CD4-positive, CD25-positive, alpha-beta regulatory T cell (primary cell): ENCODE data around the gene OR13C4. TPM values are rescaled to one million over a fixed set of nuclear protein-coding genes. Genes with fewer than 3 reads are reported as not detected.
"Not testable (repeated sequence)": the region's sequence is repeated elsewhere in the genome, so short reads cannot be mapped to it uniquely, and the experiment has no call there.

Experiments
- ATAC-seq, 2 donors: fragments of 150-1000 bp; cut with Tn5 transposase; one replicate each; pipeline ENCODE4 v1.10.0; 2021; ENCODE audit warnings: low read depth in 2 of 2, moderate number of reproducible peaks in 2 of 2, moderate library complexity in 1 of 2
- DNase-seq, 3 donors: peaks; one replicate each; pipeline versions ENCODE4 v3.0.0 to v3.0.0-alpha.2; 2012 to 2022; ENCODE audit warnings: mixed read lengths in 1 of 3
- H3K27ac ChIP-seq: one replicate; pipeline ENCODE4 v1.7.0; 2013; ENCODE audit warnings: mild to moderate bottlenecking, low read length; ENCODE audit not compliant: insufficient read depth, poor library complexity, severe bottlenecking
- H3K27me3 ChIP-seq: one replicate; pipeline ENCODE4 v1.7.0; 2013; ENCODE audit warnings: low read length; ENCODE audit not compliant: control insufficient read depth, insufficient read depth
- H3K36me3 ChIP-seq: one replicate; pipeline ENCODE4 v1.7.0; 2013; ENCODE audit warnings: mild to moderate bottlenecking, low read length, moderate library complexity; ENCODE audit not compliant: control insufficient read depth, insufficient read depth
- H3K4me1 ChIP-seq: 2 replicates; pipeline ENCODE4 v1.7.0; 2013; ENCODE audit warnings: mild to moderate bottlenecking, low read length; ENCODE audit not compliant: insufficient read depth, control insufficient read depth, poor library complexity, severe bottlenecking
- H3K4me3 ChIP-seq: one replicate; pipeline ENCODE4 v1.7.0; 2013; ENCODE audit warnings: low read depth, mild to moderate bottlenecking, low read length, moderate library complexity
- H3K9me3 ChIP-seq, 2 experiments: 1 replicate in 1 of 2; 2 replicates in 1 of 2; pipeline ENCODE4 v1.7.0; 2013; ENCODE audit warnings: low read length in 2 of 2, mild to moderate bottlenecking in 1 of 2, moderate library complexity in 1 of 2; ENCODE audit not compliant: control insufficient read depth in 2 of 2
- H3K27ac Mint-ChIP-seq, 3 donors: one replicate each; pipeline ENCODE4 v1.8.0; 2020 to 2022; ENCODE audit warnings: mild to moderate bottlenecking in 3 of 3, mixed read lengths in 3 of 3, moderate library complexity in 2 of 3
- H3K27me3 Mint-ChIP-seq: one replicate; pipeline ENCODE4 v1.8.0; 2022; ENCODE audit warnings: mild to moderate bottlenecking, mixed read lengths
- H3K36me3 Mint-ChIP-seq: one replicate; pipeline ENCODE4 v1.8.0; 2020; ENCODE audit warnings: mixed read lengths
- H3K4me1 Mint-ChIP-seq, 4 donors: one replicate each; pipeline ENCODE4 v1.8.0; 2020 to 2022; ENCODE audit warnings: mixed read lengths in 4 of 4, mild to moderate bottlenecking in 1 of 4
- H3K4me3 Mint-ChIP-seq, 4 donors: one replicate each; pipeline ENCODE4 v1.8.0; 2020 to 2022; ENCODE audit warnings: mild to moderate bottlenecking in 4 of 4, mixed read lengths in 4 of 4, moderate library complexity in 3 of 4
- H3K9me3 Mint-ChIP-seq, 7 donors: one replicate each; pipeline ENCODE4 v1.8.0; 2020 to 2022; ENCODE audit warnings: mixed read lengths in 7 of 7, mild to moderate bottlenecking in 3 of 7, moderate library complexity in 2 of 7
- polyA plus RNA-seq, 4 donors: library from polyadenylated mRNA; unstranded; fragments of 300-500 nt; fragmentation: Illumina TruSeq; gene quantifications; one replicate each; pipeline ENCODE4 v1.2.3, GENCODE V29; 2021
- total RNA-seq: library from RNA; stranded (reverse); gene quantifications from one replicate; pipeline ENCODE4 v1.2.3, GENCODE V29; 2022

OR13C4 gene
- total and polyA plus RNA-seq, 5 donors from 2014 or later = not detected

DNA sequence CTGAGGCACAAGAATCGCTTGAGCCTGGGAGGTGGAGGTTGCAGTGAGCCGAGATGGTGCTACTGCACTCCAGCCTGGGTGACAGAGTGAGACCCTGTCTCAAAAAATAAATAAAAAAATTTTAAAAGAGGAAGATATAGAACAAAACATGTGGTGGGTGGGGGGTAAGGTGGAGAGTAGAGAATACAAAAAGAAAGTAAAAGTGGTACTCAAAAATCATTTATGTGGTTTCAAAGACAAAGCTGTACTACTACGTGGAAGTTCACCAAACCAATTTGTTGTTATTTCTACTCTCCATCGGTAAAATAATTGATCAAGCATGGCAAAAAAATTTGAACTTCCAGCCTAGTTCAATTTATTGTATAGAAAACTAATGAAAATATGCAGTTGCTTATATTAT lies 17.6 kb upstream of the OR13C4 start:
- no peaks in the 10 kb centered on the region for H3K4me1 ChIP-seq
- DNase-seq (no peak), ATAC-seq (no peak)
- no peak overlapping the region for H3K27ac ChIP-seq
- H3K4me3 ChIP-seq = no peak overlapping the region
- no peaks in the 10 kb centered on the region for H3K27me3 Mint-ChIP-seq
- peaks cover 0 to 4% (median 0%) of the 10 kb centered on the region in 7 donors for H3K9me3 Mint-ChIP-seq
- H3K27me3 ChIP-seq = no peaks in the 10 kb centered on the region
- H3K4me1 Mint-ChIP-seq = no peaks in the 10 kb centered on the region
- H3K36me3 ChIP-seq = no peaks in the 10 kb centered on the region
- H3K36me3 Mint-ChIP-seq = no peaks in the 10 kb centered on the region
- no peaks in the 10 kb centered on the region for H3K9me3 ChIP-seq
- H3K4me3 Mint-ChIP-seq = no peak overlapping the region
- H3K27ac Mint-ChIP-seq = no peak overlapping the region

DNA sequence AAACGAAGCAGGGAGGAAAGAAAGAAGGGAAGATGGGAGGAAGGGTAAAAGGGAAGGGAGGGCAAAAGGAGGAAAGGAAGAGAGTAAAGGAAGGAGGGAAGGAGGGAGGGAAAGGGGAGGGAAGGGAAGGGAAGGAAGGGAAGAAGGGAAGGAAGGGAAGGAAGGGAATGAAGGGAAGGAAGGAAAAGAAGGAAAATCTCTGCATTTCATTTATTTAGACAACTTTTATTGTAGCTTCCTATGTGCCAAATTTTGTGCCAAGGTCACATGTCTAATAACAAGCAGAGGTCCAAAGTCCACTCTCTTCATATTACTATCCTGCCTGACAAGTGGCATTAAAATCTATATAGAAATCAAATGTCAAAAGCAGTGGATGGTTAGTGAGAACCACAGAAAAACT lies 12.3 kb upstream of the OR13C4 start:
- H3K36me3 Mint-ChIP-seq = no peaks in the 10 kb centered on the region
- no peaks in the 10 kb centered on the region for H3K4me1 Mint-ChIP-seq
- peaks cover 0 to 4% (median 0%) of the 10 kb centered on the region in 7 donors for H3K9me3 Mint-ChIP-seq
- H3K27ac Mint-ChIP-seq = no peak overlapping the region
- DNase-seq (no peak), ATAC-seq (no peak)
- Histone ChIP-seq H3K27ac (no peak overlapping the region), H3K4me3 (no peak overlapping the region), H3K9me3 (no peaks in the 10 kb centered on the region), H3K4me1 (no peaks in the 10 kb centered on the region), H3K27me3 (no peaks in the 10 kb centered on the region), H3K36me3 (no peaks in the 10 kb centered on the region)
- H3K4me3 Mint-ChIP-seq = no peak overlapping the region
- H3K27me3 Mint-ChIP-seq = no peaks in the 10 kb centered on the region

DNA sequence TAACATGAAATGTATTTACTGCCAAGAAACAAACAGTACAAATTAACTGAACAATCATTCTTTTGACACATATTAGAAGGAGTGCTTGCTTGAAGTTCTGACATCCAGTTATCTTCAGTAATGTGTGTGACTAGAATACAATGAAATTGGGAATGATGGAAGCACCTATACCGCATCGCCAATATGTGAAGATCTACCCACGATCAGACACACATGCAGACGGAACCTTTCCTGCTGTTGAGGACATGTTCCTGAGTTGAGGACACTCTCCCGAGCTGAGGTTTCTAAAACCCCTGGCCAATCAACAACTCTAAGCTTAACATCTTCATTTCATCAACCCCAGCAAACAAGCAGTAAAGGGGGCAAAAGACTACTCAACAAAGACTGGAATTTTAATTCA lies 9.7 kb upstream of the OR13C4 start, which contains the start of gene OR13C3:
TSS of gene OR13C3 (minus strand) at position 101 of the 400 bp plus-strand sequence. CDS start 133 bp downstream, outside the sequence.
- Histone ChIP-seq H3K27me3 (no peaks in the 10 kb centered on the region), H3K36me3 (no peaks in the 10 kb centered on the region), H3K4me1 (no peaks in the 10 kb centered on the region), H3K4me3 (no peak within 1 kb of the TSS), H3K27ac (no peak within 1 kb of the TSS), H3K9me3 (no peaks in the 10 kb centered on the region)
- H3K9me3 Mint-ChIP-seq = peaks cover 0 to 2% (median 0%) of the 10 kb centered on the region in 7 donors
- DNase-seq (no peak), ATAC-seq (no peak)
- no peaks in the 10 kb centered on the region for H3K4me1 Mint-ChIP-seq
- H3K36me3 Mint-ChIP-seq = no peaks in the 10 kb centered on the region
- H3K27ac Mint-ChIP-seq = no peak within 1 kb of the TSS
- H3K4me3 Mint-ChIP-seq = no peak within 1 kb of the TSS
- no peaks in the 10 kb centered on the region for H3K27me3 Mint-ChIP-seq

DNA sequence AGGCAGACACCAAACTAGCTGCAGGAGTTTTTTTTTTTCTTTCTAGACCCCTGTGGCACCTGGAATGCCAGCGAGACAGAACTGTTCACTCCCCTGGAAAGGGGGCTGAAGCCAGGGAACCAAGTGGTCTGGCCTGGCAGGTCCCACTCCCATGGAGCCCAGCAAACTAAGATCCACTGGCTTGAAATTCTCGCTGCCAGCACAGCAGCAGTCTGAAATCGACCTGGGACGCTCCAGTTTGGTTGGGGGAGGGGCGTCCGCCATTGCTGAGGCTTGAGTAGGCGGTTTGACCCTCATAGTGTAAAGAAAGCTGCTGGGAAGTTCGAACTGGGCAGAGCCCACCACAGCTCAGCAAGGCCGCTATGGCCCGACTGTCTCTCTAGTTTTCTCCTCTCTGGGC lies 6.8 kb downstream of the OR13C4 start:
- not testable (repeated sequence) for H3K27me3 ChIP-seq, ATAC-seq, H3K9me3 ChIP-seq, H3K36me3 Mint-ChIP-seq, DNase-seq, H3K4me3 ChIP-seq, H3K4me1 ChIP-seq, H3K27me3 Mint-ChIP-seq, H3K36me3 ChIP-seq, H3K4me3 Mint-ChIP-seq, H3K27ac ChIP-seq, H3K9me3 Mint-ChIP-seq, H3K27ac Mint-ChIP-seq, H3K4me1 Mint-ChIP-seq

DNA sequence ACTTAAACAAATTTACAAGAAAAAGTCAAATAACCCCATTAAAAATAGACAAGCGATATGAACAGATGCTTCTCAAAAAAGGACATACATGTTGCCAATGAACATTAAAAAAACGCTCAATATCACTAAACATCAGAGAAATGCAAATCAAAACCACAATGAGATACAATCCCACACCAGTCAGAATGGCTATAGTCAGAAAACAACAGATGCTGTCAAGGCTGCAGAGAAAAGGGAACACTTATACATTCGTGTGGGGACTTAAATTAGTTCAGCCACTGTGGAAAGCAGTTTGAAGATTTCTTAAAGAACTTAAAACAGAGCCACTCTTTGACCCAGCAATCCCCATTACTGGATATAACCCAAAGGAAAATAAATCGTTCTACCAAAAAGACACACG lies 12.1 kb downstream of the OR13C4 start:
- no peaks in the 10 kb centered on the region for H3K36me3 Mint-ChIP-seq

DNA sequence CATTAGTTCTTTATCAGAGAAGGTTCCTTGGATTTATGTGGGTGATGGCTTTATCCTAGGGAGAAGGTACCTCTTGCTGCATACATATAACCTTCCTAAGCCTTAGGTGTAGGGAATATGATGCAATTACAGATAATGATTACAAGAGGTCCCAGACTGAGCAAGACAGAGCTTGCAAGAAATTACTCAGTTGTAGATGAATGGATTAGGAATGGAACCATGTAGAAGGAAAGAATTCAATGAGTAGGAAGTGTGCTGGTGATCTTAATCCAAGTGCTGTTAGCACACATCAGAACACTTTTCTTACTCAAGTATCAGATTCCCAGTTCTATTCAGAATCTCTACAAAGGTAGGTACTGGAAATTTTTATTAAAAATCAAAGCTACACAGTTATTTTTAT lies 20.4 kb downstream of the OR13C4 start:
- H3K9me3 Mint-ChIP-seq = peaks cover 0 to 6% (median 0%) of the 10 kb centered on the region in 7 donors
- Histone ChIP-seq H3K27ac (no peak overlapping the region), H3K9me3 (peaks cover 0 to 2% of the 10 kb centered on the region in 2 experiments), H3K4me1 (no peaks in the 10 kb centered on the region), H3K4me3 (no peak overlapping the region), H3K27me3 (no peaks in the 10 kb centered on the region), H3K36me3 (no peaks in the 10 kb centered on the region)
- H3K4me1 Mint-ChIP-seq = no peaks in the 10 kb centered on the region
- H3K36me3 Mint-ChIP-seq = no peaks in the 10 kb centered on the region
- no peak overlapping the region for H3K4me3 Mint-ChIP-seq
- DNase-seq (no peak), ATAC-seq (no peak)
- H3K27me3 Mint-ChIP-seq = no peaks in the 10 kb centered on the region
- H3K27ac Mint-ChIP-seq = no peak overlapping the region

More for the DNA sequence above, 12.1 kb downstream of the OR13C4 start:
- no peaks in the 10 kb centered on the region for H3K36me3 ChIP-seq
- H3K9me3 ChIP-seq = no peaks in the 10 kb centered on the region
- Mint-ChIP-seq H3K4me3 (no peak overlapping the region), H3K9me3 (peaks cover 0 to 7% (median 2%) of the 10 kb centered on the region in 7 donors), H3K27ac (no peak overlapping the region), H3K27me3 (no peaks in the 10 kb centered on the region), H3K4me1 (no peaks in the 10 kb centered on the region)
- no peak overlapping the region for H3K27ac ChIP-seq
- DNase-seq (no peak), ATAC-seq (no peak)
- H3K4me1 ChIP-seq = no peaks in the 10 kb centered on the region
- H3K4me3 ChIP-seq = no peak overlapping the region
- H3K27me3 ChIP-seq = no peaks in the 10 kb centered on the region

DNA sequence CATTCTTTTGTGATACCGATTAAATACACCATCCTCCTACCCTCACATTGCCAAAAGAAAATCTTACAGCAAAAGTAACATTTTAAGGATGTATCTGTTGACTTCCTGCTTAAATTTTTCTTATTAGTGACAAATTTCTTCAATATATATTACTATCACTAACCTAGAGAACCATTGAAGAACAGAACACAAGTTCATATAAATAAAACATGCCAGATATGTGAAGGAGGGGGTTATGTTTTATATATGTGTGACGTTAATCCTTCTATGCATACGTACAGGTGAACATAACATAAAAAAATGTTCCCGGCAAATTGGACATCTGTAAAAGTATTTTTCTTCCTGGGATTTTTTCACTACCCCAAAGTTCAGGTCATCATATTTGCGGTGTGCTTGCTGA lies 23.0 kb downstream of the OR13C4 start, which contains the start of gene OR13F1:
TSS of gene OR13F1 (plus strand) at position 301 of the 400 bp plus-strand sequence. CDS start at position 301, 0 bp downstream.
- H3K9me3 Mint-ChIP-seq = peaks cover 0 to 7% (median 0%) of the 10 kb centered on the region in 7 donors
- H3K4me3 ChIP-seq = no peak within 1 kb of the TSS
- no peaks in the 10 kb centered on the region for H3K4me1 ChIP-seq
- H3K27me3 Mint-ChIP-seq = no peaks in the 10 kb centered on the region
- H3K27me3 ChIP-seq = no peaks in the 10 kb centered on the region
- H3K36me3 Mint-ChIP-seq = no peaks in the 10 kb centered on the region
- ATAC-seq (no peak), DNase-seq (no peak)
- no peaks in the 10 kb centered on the region for H3K4me1 Mint-ChIP-seq
- H3K27ac Mint-ChIP-seq = no peak within 1 kb of the TSS
- H3K36me3 ChIP-seq = no peaks in the 10 kb centered on the region
- no peak within 1 kb of the TSS for H3K4me3 Mint-ChIP-seq
- H3K27ac ChIP-seq = no peak within 1 kb of the TSS
- peaks cover 0 to 2% of the 10 kb centered on the region in 2 experiments for H3K9me3 ChIP-seq

DNA sequence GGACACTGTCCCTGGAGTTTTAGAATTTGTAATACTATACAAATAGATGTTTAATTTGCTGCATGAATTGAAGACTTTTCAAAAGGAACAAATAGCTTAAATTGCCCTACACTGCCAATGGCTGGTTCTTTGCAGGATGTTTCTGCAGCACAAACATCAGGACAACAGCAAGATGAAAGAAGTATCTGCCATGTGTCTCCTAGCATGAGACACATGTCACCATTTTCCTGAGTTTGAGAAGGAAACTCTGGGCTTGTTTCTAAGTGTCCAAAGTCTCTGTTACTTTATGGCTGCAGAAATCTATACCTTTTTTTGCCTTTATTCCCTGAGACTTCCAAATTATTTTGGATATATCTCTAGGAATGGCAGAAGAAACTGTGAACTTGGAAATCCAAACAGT lies 23.6 kb downstream of the OR13C4 start:
- H3K36me3 Mint-ChIP-seq = no peaks in the 10 kb centered on the region
- ATAC-seq (no peak), DNase-seq (no peak)

More for the DNA sequence above, 23.6 kb downstream of the OR13C4 start:
- Mint-ChIP-seq H3K27me3 (no peaks in the 10 kb centered on the region), H3K9me3 (peaks cover 0 to 7% (median 0%) of the 10 kb centered on the region in 7 donors), H3K4me3 (no peak overlapping the region), H3K27ac (no peak overlapping the region), H3K4me1 (no peaks in the 10 kb centered on the region)
- Histone ChIP-seq H3K27me3 (no peaks in the 10 kb centered on the region), H3K36me3 (no peaks in the 10 kb centered on the region), H3K9me3 (peaks cover 0 to 2% of the 10 kb centered on the region in 2 experiments), H3K27ac (no peak overlapping the region), H3K4me3 (no peak overlapping the region), H3K4me1 (no peaks in the 10 kb centered on the region)
